ENCODE measurements around the gene LRRC17.

DNA sequence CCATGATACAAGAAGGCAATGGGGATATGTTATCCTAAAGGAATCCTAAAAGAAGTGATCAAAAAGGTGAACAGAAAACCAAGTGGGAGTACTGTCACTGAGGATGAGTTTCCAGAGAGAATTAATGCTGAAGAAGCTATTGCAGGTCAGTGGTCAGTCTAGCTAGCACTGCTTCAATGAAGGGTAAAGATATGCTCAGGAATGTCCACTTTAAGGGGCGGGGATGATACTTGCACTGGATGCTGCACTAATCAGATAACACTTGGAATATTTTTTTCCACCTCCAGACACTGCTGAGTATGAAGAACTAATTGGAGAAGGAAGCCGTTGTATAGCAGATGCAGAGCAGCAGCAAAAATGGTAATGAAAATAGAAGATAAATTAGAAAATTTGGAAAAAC lies 75.3 kb downstream of the LRRC17 start:
- TF ChIP-seq POLR2AphosphoS5 (IDR thresholded peaks at IDR 0.05) (no peak), POLR2A (IDR thresholded peaks at IDR 0.05) (no peak)
- TF ChIP-seq, protein P1, sequence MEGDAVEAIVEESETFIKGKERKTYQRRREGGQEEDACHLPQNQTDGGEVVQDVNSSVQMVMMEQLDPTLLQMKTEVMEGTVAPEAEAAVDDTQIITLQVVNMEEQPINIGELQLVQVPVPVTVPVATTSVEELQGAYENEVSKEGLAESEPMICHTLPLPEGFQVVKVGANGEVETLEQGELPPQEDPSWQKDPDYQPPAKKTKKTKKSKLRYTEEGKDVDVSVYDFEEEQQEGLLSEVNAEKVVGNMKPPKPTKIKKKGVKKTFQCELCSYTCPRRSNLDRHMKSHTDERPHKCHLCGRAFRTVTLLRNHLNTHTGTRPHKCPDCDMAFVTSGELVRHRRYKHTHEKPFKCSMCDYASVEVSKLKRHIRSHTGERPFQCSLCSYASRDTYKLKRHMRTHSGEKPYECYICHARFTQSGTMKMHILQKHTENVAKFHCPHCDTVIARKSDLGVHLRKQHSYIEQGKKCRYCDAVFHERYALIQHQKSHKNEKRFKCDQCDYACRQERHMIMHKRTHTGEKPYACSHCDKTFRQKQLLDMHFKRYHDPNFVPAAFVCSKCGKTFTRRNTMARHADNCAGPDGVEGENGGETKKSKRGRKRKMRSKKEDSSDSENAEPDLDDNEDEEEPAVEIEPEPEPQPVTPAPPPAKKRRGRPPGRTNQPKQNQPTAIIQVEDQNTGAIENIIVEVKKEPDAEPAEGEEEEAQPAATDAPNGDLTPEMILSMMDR (IDR thresholded peaks at IDR 0.05), result no peak

Data from prostate gland (tissue), 2 donors.